ENCODE results near the gene ECSCR. TPM values are rescaled to one million over a fixed set of nuclear protein-coding genes. Genes with fewer than 3 reads are reported as not detected.
"Not testable (repeated sequence)": the region's sequence is repeated elsewhere in the genome, so short reads cannot be mapped to it uniquely, and the experiment has no call there.

ECSCR gene
- polyA plus RNA-seq (2012; ENCODE audit: insufficient read depth, insufficient read length, low read depth) = 1.0 TPM

GRCh38 chr5:139462586-139463276, at the start of gene ECSCR:
ECSCR (minus strand) TSS chr5:139462743; CDS start chr5:139462670, 73 bp downstream.
- Histone ChIP-seq H3K4me3 (ENCODE audit: low read depth, low read length) (no peak within 1 kb of the TSS), H3K27me3 (no peaks in the 10 kb centered on the region), H3K4me1 (no peaks in the 10 kb centered on the region), H3K9me3 (no peaks in the 10 kb centered on the region), H3K36me3 (no peaks in the 10 kb centered on the region)
- TF ChIP-seq, protein P1, sequence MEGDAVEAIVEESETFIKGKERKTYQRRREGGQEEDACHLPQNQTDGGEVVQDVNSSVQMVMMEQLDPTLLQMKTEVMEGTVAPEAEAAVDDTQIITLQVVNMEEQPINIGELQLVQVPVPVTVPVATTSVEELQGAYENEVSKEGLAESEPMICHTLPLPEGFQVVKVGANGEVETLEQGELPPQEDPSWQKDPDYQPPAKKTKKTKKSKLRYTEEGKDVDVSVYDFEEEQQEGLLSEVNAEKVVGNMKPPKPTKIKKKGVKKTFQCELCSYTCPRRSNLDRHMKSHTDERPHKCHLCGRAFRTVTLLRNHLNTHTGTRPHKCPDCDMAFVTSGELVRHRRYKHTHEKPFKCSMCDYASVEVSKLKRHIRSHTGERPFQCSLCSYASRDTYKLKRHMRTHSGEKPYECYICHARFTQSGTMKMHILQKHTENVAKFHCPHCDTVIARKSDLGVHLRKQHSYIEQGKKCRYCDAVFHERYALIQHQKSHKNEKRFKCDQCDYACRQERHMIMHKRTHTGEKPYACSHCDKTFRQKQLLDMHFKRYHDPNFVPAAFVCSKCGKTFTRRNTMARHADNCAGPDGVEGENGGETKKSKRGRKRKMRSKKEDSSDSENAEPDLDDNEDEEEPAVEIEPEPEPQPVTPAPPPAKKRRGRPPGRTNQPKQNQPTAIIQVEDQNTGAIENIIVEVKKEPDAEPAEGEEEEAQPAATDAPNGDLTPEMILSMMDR (IDR thresholded peaks at IDR 0.05; ENCODE audit: low read depth, low read length) = no peak
- DNase-seq = no peak

- H3K27me3 ChIP-seq; DNase-seq; H3K4me3 ChIP-seq (ENCODE audit: low read depth, low read length): not testable (repeated sequence)
These were observed 42.2 kb upstream of the ECSCR start for GRCh38 chr5:139504722-139505121.

DNA sequence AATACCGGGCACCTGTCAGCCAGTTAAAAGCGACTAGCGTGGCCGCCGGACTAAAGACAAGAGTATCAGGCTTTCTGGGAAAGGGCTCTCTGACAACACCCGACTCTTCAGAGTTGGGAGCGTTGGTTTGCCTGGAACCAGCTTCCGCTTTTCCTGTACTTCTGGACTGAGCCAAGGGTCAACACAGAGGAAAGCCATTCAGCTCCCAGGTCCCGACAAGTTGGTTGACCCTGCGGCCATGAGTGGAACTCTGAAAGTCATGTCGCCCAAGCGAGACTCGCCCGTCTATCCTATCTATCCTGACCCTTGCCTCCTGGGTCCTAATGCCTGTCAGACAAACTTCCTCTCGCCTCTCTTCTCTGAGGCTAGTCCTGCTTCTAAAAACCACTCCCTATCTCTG, 41.3 kb upstream of the ECSCR start:
- not testable (repeated sequence) for H3K4me3 ChIP-seq (ENCODE audit: low read depth, low read length); DNase-seq; H3K36me3 ChIP-seq; H3K27me3 ChIP-seq; H3K9me3 ChIP-seq; H3K4me1 ChIP-seq

More at GRCh38 chr5:139504722-139505121, 42.2 kb upstream of the ECSCR start:
- H3K36me3 ChIP-seq, H3K4me1 ChIP-seq, H3K9me3 ChIP-seq: not testable (repeated sequence)

DNA sequence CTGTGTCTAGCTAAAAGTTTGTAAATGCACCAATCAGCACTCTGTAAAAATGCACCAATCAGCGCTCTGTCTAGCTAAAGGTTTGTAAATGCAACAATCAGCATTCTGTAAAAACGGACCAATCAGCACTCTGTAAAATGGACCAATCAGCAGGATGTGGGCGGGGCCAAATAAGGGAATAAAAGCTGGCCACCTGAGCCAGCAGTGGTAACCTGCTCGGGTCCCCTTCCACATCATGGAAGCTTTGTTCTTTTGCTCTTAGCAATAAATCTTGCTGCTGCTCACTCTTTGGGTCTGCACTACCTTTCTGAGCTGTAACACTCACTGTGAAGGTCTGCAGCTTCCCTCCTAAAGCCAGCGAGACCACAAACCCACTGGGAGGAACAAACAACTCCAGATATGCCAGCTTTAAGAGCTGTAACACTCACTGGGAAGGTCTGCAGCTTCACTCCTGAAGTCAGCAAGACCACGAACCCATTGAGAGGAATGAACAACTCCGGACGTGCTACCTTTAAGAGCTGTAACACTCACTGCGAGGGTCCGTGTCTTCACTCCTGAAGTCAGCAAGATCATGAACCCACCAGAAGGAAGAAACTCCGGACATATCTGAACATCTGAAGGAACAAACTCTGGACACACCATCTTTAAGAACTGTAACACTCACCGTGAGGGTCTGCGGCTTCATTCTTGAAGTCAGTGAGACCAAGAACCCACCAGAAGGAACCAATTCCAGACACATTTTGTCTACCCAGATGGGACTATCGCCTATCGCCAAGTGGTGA, 40.7 kb upstream of the ECSCR start:
- not testable (repeated sequence) for H3K36me3 ChIP-seq; DNase-seq; H3K4me1 ChIP-seq; H3K9me3 ChIP-seq; H3K27me3 ChIP-seq; H3K4me3 ChIP-seq (ENCODE audit: low read depth, low read length)

DNA sequence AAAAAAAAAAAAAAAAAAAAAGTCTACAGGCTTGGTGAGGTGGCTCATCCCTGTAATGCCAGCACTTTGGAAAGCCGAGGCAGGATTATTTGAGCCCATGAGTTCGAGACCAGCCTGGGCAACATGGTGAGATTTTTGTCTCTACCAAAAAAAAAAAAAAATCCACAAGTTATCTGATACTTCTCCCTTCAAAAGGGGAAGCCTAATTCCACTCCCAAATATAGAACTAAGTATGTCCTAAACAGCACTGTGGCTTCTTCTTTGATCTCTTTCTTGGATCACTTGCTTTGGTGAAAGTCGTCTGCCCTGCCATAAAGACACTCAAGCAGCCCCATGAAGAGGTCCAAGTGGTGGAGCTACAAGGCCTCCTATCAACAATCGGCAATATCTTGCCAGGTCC, 38.8 kb upstream of the ECSCR start:
- no peaks in the 10 kb centered on the region for H3K4me1 ChIP-seq
- no peak for DNase-seq
- TF ChIP-seq, protein P1 (IDR thresholded peaks at IDR 0.05; ENCODE audit: low read depth, low read length) = no peak
- no peaks in the 10 kb centered on the region for H3K9me3 ChIP-seq
- H3K4me3 ChIP-seq (ENCODE audit: low read depth, low read length) = no peak overlapping the region
- no peaks in the 10 kb centered on the region for H3K27me3 ChIP-seq
- H3K36me3 ChIP-seq = no peaks in the 10 kb centered on the region

DNA sequence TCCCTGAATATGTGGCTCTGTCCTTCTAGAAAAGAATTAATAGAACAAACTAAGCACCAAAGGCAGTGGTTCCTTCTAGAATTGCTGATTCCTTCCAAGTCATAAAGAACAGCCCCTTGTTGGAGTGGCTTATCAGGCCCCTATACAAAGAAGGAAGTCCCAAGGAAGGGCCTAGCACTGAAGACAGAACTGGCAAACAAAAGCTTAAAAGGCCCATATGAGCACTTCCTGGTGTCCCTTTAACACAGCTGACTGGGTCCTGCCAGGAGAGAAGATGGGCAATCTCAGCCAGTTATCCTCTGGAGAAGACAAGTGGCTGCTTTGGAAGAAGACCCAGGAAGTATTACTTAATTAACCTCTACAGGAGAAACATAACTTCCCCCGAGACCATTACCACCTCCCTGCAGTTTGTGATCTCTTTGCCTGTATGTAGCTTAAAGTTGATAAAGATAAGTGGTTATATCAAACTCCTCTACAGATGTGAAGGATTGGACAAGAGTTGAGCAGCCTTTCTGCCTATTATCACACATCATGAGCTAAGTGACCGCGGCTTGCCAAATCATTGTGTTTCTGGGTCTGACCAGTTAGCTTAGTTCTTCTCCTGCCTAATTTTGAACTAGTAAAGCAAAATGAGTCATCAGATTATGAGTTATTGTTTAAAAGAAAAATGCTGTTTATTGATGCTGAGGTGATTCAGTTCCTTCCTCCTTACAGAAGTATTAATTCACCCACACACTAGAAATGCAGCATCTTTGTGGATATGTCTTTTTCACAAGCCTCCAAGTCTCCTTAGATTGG, 33.3 kb upstream of the ECSCR start:
- Histone ChIP-seq H3K4me1 (no peaks in the 10 kb centered on the region), H3K27me3 (no peaks in the 10 kb centered on the region), H3K9me3 (no peaks in the 10 kb centered on the region), H3K36me3 (no peaks in the 10 kb centered on the region), H3K4me3 (ENCODE audit: low read depth, low read length) (no peak overlapping the region)
- TF ChIP-seq, protein P1 (IDR thresholded peaks at IDR 0.05; ENCODE audit: low read depth, low read length) = no peak
- DNase-seq = no peak

DNA sequence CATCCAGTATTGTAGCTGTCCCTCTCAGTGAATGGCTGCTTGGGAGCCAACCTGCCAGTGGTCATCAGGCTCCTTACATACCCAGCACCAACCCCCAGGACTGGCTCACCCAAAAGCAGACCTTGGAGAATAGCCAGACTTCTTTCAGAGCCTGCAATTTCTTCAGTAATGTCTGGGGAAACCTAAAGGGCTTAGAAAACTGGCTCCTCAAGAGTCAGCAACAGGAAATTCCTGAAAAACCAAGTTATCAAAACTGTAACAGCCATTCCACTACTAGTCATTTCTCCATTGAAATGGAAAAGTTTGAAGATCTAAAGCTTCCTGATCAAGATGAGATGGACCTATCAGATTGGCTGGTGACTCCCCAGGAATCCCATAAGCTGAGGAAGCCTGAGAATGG, 32.3 kb upstream of the ECSCR start:
- Histone ChIP-seq H3K9me3 (no peaks in the 10 kb centered on the region), H3K4me1 (no peaks in the 10 kb centered on the region), H3K36me3 (no peaks in the 10 kb centered on the region), H3K4me3 (ENCODE audit: low read depth, low read length) (no peak overlapping the region), H3K27me3 (no peaks in the 10 kb centered on the region)
- TF ChIP-seq, protein P1 (IDR thresholded peaks at IDR 0.05; ENCODE audit: low read depth, low read length) = no peak
- no peak for DNase-seq

Measured in BE2C (cell line).